Measurements from ENCODE around the gene MYO5B.

GRCh38 chr18:50128506-50129271 lies 66.3 kb downstream of the MYO5B start:
- TF ChIP-seq POLR2A (IDR thresholded peaks at IDR 0.05; ENCODE audit: low read length) (no peak), GATA1 (IDR thresholded peaks at IDR 0.05; ENCODE audit: low read depth, low read length) (no peak)

Measured in erythroblast (primary cell).